Astrocyte (in vitro differentiated cells and primary cell): ENCODE data around the gene PTPRM.

ENCODE experiments used
- CTCF ChIP-seq: IDR thresholded peaks from 2 replicates; pipeline ENCODE4 v1.5.1; 2011; ENCODE audit warnings: low read depth, mild to moderate bottlenecking, inconsistent platforms, low read length, moderate library complexity; ENCODE audit not compliant: insufficient read depth
- EZH2 ChIP-seq: IDR thresholded peaks from 2 replicates; pipeline ENCODE4 v1.6.1; 2012; ENCODE audit warnings: mild to moderate bottlenecking, low read length, inconsistent platforms; ENCODE audit not compliant: insufficient read depth

GRCh38 chr18:7711495-7711894, 144.4 kb downstream of the PTPRM start:
- no peak for TF ChIP-seq CTCF
- TF ChIP-seq EZH2, result no peak
